HUES64 (cell line): Measurements from ENCODE around the gene MTERF1.

Experiments used
- H3K27ac ChIP-seq: 2 replicates; pipeline ENCODE4 v1.7.0; 2013; ENCODE audit warnings: low read depth, low read length, inconsistent platforms
- H3K27me3 ChIP-seq: 2 replicates; pipeline ENCODE4 v1.6.1; 2013; ENCODE audit warnings: mild to moderate bottlenecking, low read length; ENCODE audit not compliant: insufficient read depth
- H3K36me3 ChIP-seq: 2 replicates; pipeline ENCODE4 v1.6.1; 2013; ENCODE audit warnings: mild to moderate bottlenecking, low read length; ENCODE audit not compliant: insufficient read depth
- H3K4me1 ChIP-seq: 2 replicates; pipeline ENCODE4 v1.6.1; 2013; ENCODE audit warnings: mild to moderate bottlenecking, low read length, moderate library complexity; ENCODE audit not compliant: insufficient read depth
- H3K4me3 ChIP-seq: 2 replicates; pipeline ENCODE4 v1.5.1; 2013; ENCODE audit warnings: mild to moderate bottlenecking, low read length, moderate library complexity
- H3K9ac ChIP-seq: 2 replicates; pipeline ENCODE4 v1.6.1; 2013; ENCODE audit warnings: mild to moderate bottlenecking, low read depth, low read length
- H3K9me3 ChIP-seq: 2 replicates; pipeline ENCODE4 v1.6.1; 2013; ENCODE audit warnings: low read depth, low read length; ENCODE audit not compliant: insufficient read depth
- WGBS: fragments of 150-250, 120-280 bp; methylation state at CpG from one replicate; pipeline ENCODE4 v1.1.7; 2013; ENCODE audit warnings: missing lambda C conversion rate; 5-methylcytosine and 5-hydroxymethylcytosine counted together

Gene MTERF1

GRCh38 chr7:91827169-91827568 lies 53.3 kb downstream of the MTERF1 start:
- Histone ChIP-seq H3K4me3 (no peak overlapping the region), H3K36me3 (no peaks in the 10 kb centered on the region), H3K4me1 (no peaks in the 10 kb centered on the region), H3K9ac (no peak overlapping the region), H3K9me3 (no peaks in the 10 kb centered on the region), H3K27ac (no peak overlapping the region), H3K27me3 (no peaks in the 10 kb centered on the region)
- no CpG with 5 or more reads among the region's 2 CpGs for WGBS

- 85% methylated on average over 1 of the region's 1 CpG for WGBS
- Histone ChIP-seq H3K9ac (no peak overlapping the region), H3K36me3 (no peaks in the 10 kb centered on the region), H3K4me1 (no peaks in the 10 kb centered on the region), H3K9me3 (no peaks in the 10 kb centered on the region), H3K27ac (no peak overlapping the region), H3K4me3 (no peak overlapping the region), H3K27me3 (no peaks in the 10 kb centered on the region)
These were observed 54.1 kb downstream of the MTERF1 start for GRCh38 chr7:91826377-91826776.

- H3K4me1 ChIP-seq: no peaks in the 10 kb centered on the region
- H3K4me3 ChIP-seq: no peak overlapping the region
- no peaks in the 10 kb centered on the region for H3K27me3 ChIP-seq
- no peak overlapping the region for H3K27ac ChIP-seq
- no peak overlapping the region for H3K9ac ChIP-seq
- H3K9me3 ChIP-seq: no peaks in the 10 kb centered on the region
- no peaks in the 10 kb centered on the region for H3K36me3 ChIP-seq
These were observed 56.3 kb downstream of the MTERF1 start for GRCh38 chr7:91824201-91824600.
